HG02943 (cell line): ENCODE data around the gene SRPK2.
"Not testable (repeated sequence)": the region's sequence is repeated elsewhere in the genome, so short reads cannot be mapped to it uniquely, and the experiment has no call there.

Experiments
- ATAC-seq: cut with Tn5 transposase; IDR thresholded peaks from one replicate; pipeline ENCODE4 v1.9.1; 2021; ENCODE audit warnings: mild to moderate bottlenecking, low read depth, moderate library complexity; ENCODE audit not compliant: unreplicated experiment

Gene SRPK2

DNA sequence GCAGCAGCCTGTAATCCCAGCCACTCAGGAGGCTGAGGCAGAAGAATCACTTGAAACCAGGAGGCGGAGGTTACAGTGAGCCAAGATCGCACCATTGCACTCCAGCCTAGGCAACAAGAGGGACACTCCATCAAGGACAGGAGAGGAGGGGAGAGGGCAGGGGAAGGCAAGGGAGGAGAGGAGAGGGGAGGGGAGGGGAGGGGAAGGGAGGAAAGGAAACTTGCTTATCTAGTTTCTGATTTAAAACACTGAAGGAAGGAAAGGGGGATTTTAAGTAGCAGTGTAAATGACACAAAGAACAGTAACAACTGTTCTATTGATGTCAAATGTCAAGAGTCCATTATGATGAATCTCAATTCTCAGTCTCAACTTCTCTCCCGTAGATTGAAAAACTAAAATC is 43.7 kb downstream of the SRPK2 start:
- no peak for ATAC-seq

DNA sequence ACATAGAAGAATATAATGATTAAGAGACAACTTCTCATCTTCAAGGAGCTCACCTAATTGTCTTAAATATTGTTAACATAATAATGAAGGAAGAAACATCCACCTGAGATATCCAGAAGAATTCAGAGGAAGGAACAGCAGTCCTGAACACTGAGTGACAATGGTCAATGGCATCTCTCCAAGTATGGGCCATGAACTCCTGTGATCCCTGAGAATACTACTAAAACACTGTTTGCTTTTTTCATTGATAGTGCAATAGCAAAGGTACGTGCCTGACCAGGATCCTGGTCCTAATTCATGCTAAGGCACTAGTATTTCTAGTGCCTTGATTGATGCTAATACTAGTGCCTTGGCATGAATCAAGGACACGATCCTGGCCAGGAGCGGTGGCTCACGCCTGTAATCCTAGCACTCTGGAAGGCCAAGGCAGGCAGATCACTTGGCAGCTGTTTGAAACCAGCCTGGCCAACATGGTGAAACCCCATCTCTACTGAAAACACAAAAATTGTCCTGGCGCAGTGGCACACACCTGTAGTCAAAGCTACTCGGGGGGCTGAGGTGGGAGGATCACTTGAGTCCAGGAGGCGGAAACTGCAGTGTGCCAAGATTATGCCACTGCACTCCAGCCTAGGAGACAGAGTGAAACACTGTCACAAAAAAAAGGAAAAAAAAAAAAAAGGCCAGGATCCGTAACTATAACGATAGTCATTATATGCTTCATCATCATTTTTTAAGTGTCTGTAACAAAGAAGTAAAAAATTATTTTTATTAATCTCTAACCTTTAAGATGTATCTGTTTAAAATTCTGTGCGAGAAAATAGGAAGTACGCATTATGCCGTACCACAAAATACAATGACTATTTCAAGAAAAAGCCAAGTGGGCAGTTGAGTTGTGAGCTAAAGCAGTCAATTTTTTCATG is 49.1 kb downstream of the SRPK2 start:
- no peak for ATAC-seq

DNA sequence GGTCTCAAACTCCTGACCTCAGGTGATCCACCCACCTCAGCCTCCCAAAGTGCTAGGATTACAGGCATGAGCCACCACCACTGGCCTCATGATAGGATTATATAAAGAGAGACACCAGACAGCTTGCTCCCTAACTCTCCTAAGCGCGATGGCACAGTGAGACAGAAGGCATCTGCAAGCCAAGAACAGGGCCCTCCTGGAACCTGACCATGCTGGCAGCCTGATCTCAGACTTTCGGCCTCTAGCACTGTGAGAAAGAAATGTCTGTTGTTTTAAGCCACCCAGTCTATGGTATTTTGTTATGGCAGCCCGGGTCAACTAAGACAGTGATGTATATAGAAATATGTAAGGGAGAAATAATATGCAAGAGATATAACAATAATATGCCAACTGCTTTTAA is 51.2 kb downstream of the SRPK2 start:
- no peak for ATAC-seq

DNA sequence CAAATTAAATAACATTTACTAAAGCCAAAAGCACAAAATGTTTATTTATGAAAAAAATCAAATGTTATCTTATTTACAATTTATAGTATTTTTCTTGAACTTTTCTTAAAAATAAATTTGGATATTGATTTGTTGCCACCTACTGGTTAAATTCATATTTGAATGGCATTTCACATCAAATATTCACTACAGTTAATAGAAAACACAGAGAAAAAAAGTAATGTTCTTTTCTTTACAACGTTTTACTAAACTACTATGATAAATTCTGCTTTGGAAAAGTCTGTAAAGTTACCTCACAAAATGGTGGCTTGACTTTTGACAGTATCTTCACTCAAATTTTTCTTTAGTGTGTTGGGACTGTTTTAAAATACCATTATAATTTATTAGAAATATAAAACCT is 52.7 kb downstream of the SRPK2 start:
- no peak for ATAC-seq

DNA sequence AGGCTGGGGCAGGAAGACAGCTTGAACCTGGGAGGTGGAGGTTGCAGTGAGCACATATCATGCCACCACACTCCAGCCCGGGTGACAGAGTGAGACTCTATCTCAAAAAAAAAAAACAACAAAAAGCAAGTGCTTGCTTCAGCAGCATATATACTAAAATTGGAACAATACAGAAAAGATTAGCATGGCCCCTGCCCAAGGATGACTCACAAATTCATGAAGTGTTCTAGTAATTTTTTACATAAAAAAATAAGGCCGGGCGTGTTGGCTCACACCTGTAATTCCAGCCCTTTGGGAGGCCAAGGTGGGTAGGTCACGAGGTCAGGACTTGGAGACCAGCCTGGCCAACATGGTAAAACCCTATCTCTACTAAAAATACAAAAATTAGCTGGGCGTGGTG is 56.1 kb downstream of the SRPK2 start:
- ATAC-seq, result not testable (repeated sequence)

DNA sequence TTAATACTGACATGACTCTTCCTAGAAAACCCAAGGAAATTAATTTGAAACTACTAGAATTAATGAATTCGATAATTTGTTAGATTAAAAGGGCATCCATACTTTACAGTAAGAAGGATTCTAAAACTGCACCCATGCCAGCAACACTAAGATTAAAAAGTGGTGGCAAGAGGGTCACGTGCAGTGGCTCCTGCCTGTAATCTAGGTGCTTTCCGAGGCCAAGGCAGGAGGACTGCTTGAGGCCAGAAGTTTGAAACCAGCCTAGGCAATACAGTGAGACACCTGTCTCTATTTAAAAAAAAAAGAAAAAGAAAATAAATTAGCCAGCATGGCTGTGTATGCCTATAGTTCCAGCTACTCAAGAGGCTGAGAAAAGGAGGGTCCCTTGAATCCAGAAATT is 58.2 kb downstream of the SRPK2 start:
- no peak for ATAC-seq

DNA sequence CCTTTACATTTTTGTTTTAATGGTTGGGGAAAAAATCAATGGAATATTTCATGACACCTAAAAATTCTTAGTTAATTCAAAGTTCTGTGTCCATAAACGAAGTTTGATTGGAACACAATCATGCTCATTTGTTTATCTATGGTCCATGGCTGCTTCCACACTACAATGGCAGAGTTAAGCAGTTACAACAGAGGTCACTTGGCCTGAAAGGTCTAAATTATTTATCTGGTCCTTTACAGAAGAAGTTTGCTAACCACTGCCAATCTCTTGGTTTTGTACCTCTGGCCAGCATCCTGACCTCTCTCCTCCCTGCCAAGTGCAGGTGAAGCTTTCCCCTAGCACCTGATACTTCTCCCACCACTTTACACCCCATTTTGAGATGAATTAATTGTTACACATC is 61.5 kb downstream of the SRPK2 start:
- ATAC-seq, result no peak

DNA sequence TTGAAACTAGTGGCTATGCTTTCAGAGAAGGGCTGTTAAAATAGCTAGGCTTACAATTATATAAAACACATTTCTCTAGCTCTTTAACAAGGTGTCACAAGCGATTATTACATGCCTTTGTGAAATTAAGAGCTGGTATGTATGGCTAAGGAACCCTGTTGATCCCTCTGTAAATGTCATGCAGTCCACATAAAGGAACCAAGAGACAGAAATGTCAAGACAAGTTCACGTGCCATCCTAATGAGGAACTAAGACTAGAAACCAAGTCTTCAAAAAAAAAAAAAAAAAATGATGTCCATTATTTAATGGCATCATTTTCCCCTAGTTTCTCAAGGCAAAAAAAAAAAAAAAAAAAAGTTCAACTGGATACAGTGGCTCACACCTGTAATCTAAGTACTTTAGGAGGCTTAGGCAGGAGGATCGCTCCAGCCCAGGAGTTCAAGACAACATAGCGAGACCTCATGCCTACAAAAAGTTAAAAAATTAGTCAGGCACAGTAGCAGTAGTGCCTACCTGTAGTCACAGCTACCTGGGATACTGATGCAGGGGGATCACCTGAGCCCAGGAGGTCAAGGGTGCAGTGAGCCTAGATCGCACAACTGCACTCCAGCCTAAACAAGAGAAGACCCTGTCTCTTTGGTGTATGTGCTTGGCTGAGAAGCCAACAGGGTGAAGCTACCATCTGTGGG is 63.4 kb downstream of the SRPK2 start:
- no peak for ATAC-seq

DNA sequence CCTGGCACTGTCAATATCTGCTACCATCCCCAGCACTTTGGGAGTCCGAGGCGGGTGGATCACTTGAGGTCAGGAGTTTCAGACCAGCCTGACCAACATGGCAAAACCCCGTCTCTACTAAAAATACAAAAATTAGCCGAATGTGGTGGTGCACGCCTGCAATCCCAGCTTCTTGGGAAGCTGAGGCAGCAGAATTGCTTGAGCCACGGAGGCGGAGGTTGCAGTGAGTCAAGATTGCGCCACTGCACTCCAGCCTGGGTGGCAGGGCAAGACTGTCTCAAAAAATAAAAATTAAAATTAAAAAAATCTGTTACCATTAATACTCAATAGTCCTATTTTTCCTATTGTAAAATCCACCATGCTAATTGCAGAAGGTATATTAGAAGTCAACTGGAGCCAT is 64.1 kb downstream of the SRPK2 start:
- ATAC-seq, result not testable (repeated sequence)

DNA sequence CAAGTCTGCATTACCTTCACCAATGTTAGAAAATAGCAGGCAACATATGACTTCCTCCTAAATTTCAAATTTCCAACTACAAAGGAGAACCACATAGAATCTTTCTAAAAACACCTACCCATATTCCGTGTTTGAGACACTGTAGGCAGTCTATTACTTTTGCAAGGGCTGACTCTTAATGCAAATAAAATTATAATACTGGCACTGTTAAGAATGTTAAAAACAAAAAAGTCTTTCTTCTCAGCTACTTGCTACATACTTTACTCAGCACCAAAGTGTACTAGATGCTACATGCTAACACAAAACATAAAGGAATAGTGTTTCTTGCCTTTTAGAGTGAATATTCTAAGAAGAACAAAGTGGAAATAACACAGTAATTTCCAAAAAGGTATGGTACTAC is 65.4 kb downstream of the SRPK2 start:
- ATAC-seq, result no peak

DNA sequence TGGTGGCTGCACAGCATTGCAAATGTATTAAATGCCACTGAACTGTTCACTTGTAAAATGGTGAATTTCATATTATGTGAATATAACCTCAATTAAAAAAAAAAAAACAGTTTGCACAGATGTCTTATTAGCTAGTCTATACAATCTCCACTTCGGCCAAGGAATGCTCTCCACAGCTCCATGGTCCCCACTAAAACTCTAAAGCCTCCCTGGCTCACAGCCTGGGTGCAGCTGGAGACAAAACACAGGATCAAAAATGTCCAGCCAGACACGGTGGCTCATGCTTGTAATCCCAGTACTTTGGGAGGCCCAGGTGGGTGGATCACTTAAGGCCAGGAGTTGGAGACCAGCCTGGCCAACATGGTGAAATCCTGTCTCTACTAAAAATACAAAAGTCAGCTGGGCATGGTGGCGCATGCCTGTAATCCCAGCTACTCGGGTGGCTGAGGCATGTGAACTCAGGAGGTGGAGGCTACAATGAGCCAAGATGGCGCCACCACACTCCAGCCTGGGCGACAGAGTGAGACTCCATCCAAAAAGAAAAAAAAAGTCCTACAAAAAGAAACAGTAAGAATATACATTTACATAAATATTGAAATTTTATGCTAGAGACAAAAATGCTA is 66.0 kb downstream of the SRPK2 start:
- no peak for ATAC-seq

DNA sequence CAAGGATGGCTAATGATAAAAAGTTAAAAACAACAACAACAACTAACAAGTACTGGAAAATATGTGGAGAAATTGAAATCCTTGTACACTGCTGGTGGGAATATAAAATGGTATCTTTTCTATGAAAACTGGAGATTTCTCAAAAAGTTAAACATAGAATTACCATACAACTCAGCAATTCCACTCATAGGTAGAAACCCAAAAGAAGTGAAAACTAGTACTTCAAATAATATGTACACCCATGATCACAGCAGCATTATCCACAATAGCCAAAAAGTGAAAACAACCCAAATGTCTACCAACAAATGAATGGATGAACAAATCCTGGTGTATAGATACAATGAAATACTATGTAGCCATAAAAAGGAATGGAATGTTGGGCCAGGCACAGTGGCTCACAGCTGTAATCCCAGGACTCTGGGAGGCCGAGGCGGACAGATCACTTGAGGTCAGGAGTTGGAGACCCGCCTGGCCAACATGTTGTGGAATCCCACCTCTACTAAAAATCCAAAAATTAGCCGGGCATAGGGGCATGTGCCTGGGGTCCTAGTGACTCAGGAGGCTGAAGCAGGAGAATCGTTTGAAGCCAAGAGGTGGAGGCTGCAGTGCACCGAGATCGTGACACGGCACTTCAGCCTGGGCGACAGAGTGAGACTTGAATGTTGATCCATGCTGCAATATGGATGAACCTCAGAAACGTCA is 66.8 kb downstream of the SRPK2 start:
- no peak for ATAC-seq

DNA sequence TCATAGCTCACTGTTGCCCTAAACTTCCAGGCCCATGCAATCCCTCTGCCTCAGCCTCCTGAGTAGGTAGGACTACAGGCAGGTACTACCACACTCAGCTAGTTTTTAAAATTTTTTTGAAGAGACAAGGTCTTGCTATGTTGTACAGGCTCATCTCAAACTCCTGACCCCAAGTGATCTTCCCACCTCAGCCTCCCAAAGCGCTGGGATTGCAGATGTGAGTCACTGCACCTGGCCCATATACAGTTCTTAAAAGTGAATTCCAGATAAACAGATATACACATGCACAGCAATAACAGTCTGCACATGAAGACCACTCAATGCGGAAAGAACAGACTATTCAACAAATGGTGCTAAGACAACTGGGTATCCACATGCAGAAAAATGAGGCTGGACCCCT is 67.8 kb downstream of the SRPK2 start:
- no peak for ATAC-seq

DNA sequence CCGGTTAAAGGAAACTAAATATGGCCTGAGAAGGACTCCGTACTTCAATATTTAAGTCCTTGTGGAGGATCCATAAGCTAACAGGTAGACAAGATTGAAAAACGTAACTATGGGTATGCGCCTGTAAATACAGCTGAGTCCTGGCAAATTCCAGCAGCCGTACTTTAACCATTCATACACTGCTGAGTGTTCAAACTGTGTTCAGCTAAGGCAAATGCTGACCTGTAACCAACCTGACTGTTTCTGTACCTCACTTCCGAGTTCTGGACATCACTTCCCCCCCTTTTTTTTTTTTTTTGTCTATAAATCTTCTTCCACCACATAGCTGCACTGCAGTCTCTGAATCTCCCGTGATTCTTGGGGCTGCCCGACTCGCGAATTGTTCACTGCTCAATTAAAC is 69.1 kb downstream of the SRPK2 start:
- no peak for ATAC-seq

DNA sequence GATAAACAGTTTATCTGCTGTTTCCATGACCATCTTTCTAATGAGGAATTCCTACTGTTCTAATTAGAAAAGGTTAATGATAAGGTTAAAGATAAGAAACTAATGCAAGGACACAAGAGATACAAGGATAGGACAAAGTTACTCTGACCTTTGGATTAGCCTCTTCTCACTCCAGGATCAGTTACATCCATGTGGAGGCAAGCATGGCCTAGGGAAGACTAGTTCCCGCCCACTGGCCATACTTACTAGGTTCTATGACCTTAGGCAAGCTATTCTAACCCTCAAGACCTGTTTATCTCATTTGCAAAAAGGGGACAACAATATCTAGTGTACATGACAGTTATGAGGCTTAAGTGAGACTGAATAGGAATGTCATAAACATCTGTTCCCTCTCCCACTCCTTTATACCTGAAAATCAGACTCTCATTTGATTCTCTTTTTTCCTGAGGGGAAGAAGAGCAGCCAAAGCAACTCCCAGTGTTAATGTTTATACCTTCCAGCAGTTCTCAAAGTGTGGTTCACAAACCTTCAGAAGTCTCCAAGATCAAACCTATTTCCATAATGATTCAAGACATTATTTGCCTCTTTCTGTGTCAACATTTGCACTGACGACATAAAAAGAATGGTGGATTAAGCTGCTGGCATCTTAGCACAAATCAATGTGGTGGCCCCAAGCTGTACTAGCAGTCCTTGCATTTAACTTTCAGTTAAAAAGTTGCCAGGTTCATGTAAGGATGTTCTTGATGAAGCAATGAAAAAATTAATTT is 72.0 kb downstream of the SRPK2 start:
- ATAC-seq, result no peak

DNA sequence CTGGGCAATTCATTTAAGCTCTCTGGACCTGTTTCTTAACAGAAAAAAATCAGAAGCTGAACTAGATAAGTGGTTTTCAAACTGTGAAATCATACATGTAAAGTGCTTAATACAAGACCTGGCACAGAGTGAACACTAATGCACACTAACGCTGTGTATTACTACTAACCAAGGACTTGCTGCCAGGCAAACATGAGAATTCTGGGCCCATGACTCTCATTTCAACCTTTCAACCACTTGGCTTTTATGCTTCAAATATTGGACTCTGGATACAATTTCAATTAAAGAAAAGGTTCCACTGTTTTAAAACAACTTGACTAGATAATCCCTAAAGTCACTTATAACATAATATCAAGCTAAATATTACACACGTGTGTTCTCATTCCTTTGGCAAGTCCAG is 73.4 kb downstream of the SRPK2 start:
- no peak for ATAC-seq

DNA sequence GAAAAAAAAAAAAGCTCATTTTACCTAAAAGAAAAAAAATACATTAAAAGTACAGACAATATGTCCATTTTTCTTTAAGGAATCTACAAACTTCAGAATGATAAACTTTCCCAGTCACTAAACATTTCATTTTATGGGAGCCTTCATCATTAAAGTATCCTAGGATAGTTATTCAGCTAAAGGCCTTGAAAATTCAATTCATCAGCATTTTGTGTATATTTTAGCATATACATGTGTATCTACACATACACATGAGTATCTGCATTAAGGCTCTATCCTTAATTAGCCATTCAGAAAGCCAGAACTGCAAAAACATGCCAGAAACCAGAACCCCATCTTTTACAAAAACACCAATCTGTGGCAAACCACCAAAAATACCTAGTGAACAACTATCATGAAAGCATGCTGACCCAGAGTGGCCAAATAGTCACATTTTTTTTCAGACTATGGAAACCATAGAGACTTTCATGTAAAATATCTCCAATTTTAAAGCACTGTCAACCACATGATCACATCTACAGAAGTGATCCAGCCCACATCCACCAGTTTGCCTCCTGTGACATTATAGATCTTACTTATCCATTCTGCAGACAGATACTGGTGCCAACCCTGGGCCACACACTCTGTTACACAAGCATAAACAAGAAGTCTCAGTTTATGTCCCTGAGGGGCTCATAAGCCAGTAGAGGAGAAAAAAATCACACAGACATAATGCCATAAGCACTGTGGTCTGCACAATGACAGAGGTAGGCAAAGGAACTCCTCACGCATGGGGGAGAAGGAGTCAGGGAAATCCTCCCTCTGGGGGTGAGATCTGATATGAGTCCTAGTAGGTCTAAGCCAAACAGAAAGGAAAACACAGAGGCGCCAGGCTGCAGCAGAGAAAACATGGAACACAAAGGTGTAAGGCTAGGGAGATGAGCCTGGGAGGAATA is 79.2 kb downstream of the SRPK2 start:
- ATAC-seq, result no peak

DNA sequence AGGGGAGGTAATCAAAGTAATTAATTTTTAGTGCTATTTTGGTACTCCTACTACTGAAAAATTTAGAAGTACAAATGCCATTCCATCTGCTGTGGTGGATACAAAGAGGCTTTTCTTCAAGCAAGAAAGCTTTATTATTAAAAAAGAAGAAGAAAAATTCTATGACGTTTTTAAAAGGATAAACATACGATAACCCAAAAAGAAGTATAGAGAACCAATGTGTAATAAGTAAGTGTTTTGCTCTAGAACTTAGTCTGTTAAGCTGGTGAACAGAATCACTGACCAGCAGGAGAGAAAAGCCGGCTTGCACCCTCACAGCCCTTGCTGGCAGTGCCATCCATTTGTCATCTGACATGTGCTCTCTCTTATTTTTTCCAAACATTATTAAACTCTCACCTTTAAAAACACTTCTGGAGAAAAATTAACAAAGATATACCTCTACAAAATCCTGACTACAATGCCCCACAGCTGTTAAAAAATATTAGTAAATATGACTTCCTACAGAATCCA is 81.5 kb downstream of the SRPK2 start:
- ATAC-seq, result no peak

DNA sequence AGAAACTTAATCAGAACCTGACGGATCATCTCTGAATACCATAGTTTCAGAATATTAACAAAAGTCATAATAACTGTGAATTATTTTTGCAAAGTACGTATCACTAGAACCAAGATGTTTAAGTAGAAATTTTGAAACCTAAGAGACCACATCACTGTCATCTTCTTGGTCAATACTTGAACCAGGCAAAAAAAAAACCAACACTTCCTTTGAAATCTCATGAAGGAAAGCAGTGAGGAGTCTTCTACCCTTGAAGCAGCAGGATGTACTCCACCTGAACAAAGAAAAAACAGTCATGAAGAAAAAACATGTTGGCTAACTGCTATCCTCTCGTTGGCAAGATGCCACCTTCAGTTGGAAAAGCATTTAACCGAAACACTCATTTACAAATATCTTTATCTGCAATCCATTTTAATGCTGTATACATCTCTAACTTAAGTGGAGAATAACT is 82.4 kb downstream of the SRPK2 start:
- no peak for ATAC-seq
